ENCODE results near the gene PSMG4. TPM values are rescaled to one million over a fixed set of nuclear protein-coding genes. Genes with fewer than 3 reads are reported as not detected.

The PSMG4 gene
- total RNA-seq, 1 experiment from 2014 or later: 36.9 TPM

GRCh38 chr6:3261921-3262320, 3.2 kb downstream of the PSMG4 start:
- Histone ChIP-seq H3K9me3 (no peaks in the 10 kb centered on the region), H3K27me3 (no peaks in the 10 kb centered on the region), H3K36me3 (peaks cover 6% of the 10 kb centered on the region), H3K4me3 (no peak overlapping the region)
- DNase-seq: no peak

- Histone ChIP-seq H3K27me3 (no peaks in the 10 kb centered on the region), H3K9me3 (no peaks in the 10 kb centered on the region), H3K36me3 (peaks cover 6% of the 10 kb centered on the region), H3K4me3 (no peak overlapping the region)
- no peak for DNase-seq
Observed at GRCh38 chr6:3263096-3263495, 4.3 kb downstream of the PSMG4 start.

GRCh38 chr6:3264356-3264755, 5.6 kb downstream of the PSMG4 start:
- H3K27me3 ChIP-seq: no peaks in the 10 kb centered on the region
- H3K4me3 ChIP-seq: no peak overlapping the region
- H3K9me3 ChIP-seq: no peaks in the 10 kb centered on the region
- H3K36me3 ChIP-seq: peaks cover 11% of the 10 kb centered on the region
- no peak for DNase-seq

GRCh38 chr6:3265671-3266070, 6.9 kb downstream of the PSMG4 start:
- no peaks in the 10 kb centered on the region for H3K9me3 ChIP-seq
- peaks cover 12% of the 10 kb centered on the region for H3K36me3 ChIP-seq
- H3K4me3 ChIP-seq: no peak overlapping the region
- no peaks in the 10 kb centered on the region for H3K27me3 ChIP-seq
- no peak for DNase-seq

- Histone ChIP-seq H3K9me3 (no peaks in the 10 kb centered on the region), H3K4me3 (no peak overlapping the region), H3K36me3 (peaks cover 9% of the 10 kb centered on the region), H3K27me3 (no peaks in the 10 kb centered on the region)
- no peak for DNase-seq
Observed at GRCh38 chr6:3266170-3266569, 7.4 kb downstream of the PSMG4 start.

GRCh38 chr6:3267162-3267561, 8.4 kb downstream of the PSMG4 start:
- Histone ChIP-seq H3K27me3 (no peaks in the 10 kb centered on the region), H3K9me3 (no peaks in the 10 kb centered on the region), H3K36me3 (peaks cover 9% of the 10 kb centered on the region), H3K4me3 (no peak overlapping the region)
- no peak for DNase-seq

GRCh38 chr6:3268680-3269079, 9.9 kb downstream of the PSMG4 start:
- Histone ChIP-seq H3K9me3 (no peaks in the 10 kb centered on the region), H3K36me3 (peaks cover 9% of the 10 kb centered on the region), H3K4me3 (no peak overlapping the region), H3K27me3 (no peaks in the 10 kb centered on the region)
- no peak for DNase-seq

- Histone ChIP-seq H3K4me3 (no peak overlapping the region), H3K36me3 (peaks cover 6% of the 10 kb centered on the region), H3K27me3 (no peaks in the 10 kb centered on the region), H3K9me3 (no peaks in the 10 kb centered on the region)
- DNase-seq: no peak
Observed at GRCh38 chr6:3269281-3269975, 10.7 kb downstream of the PSMG4 start.

GRCh38 chr6:3270258-3270657, 11.5 kb downstream of the PSMG4 start:
- H3K36me3 ChIP-seq: peaks cover 6% of the 10 kb centered on the region
- no peak for DNase-seq
- H3K27me3 ChIP-seq: no peaks in the 10 kb centered on the region
- H3K4me3 ChIP-seq: no peak overlapping the region
- no peaks in the 10 kb centered on the region for H3K9me3 ChIP-seq

- Histone ChIP-seq H3K36me3 (peaks cover 6% of the 10 kb centered on the region), H3K9me3 (no peaks in the 10 kb centered on the region)
Observed at GRCh38 chr6:3271756-3272155, 13.0 kb downstream of the PSMG4 start.

GRCh38 chr6:3272911-3273547, 14.3 kb downstream of the PSMG4 start:
- no peaks in the 10 kb centered on the region for H3K27me3 ChIP-seq
- no peak for DNase-seq

More at GRCh38 chr6:3271756-3272155, 13.0 kb downstream of the PSMG4 start:
- DNase-seq: no peak
- no peak overlapping the region for H3K4me3 ChIP-seq
- H3K27me3 ChIP-seq: no peaks in the 10 kb centered on the region

GRCh38 chr6:3273707-3274521, 15.2 kb downstream of the PSMG4 start:
- H3K9me3 ChIP-seq: no peaks in the 10 kb centered on the region

More at GRCh38 chr6:3272911-3273547, 14.3 kb downstream of the PSMG4 start:
- no peaks in the 10 kb centered on the region for H3K9me3 ChIP-seq
- peaks cover 6% of the 10 kb centered on the region for H3K36me3 ChIP-seq
- no peak overlapping the region for H3K4me3 ChIP-seq

GRCh38 chr6:3276174-3277167, 17.7 kb downstream of the PSMG4 start:
- Histone ChIP-seq H3K36me3 (no peaks in the 10 kb centered on the region), H3K27me3 (no peaks in the 10 kb centered on the region), H3K9me3 (no peaks in the 10 kb centered on the region), H3K4me3 (no peak overlapping the region)
- DNase-seq: no peak

More at GRCh38 chr6:3273707-3274521, 15.2 kb downstream of the PSMG4 start:
- no peaks in the 10 kb centered on the region for H3K27me3 ChIP-seq
- peaks cover 6% of the 10 kb centered on the region for H3K36me3 ChIP-seq
- DNase-seq: no peak
- no peak overlapping the region for H3K4me3 ChIP-seq

- no peaks in the 10 kb centered on the region for H3K9me3 ChIP-seq
- DNase-seq: no peak
- H3K27me3 ChIP-seq: no peaks in the 10 kb centered on the region
- H3K4me3 ChIP-seq: no peak overlapping the region
- H3K36me3 ChIP-seq: no peaks in the 10 kb centered on the region
Observed at GRCh38 chr6:3277251-3277650, 18.5 kb downstream of the PSMG4 start.

- no peaks in the 10 kb centered on the region for H3K27me3 ChIP-seq
- H3K36me3 ChIP-seq: no peaks in the 10 kb centered on the region
- H3K9me3 ChIP-seq: no peaks in the 10 kb centered on the region
- no peak overlapping the region for H3K4me3 ChIP-seq
- DNase-seq: no peak
Observed at GRCh38 chr6:3277851-3278416, 19.2 kb downstream of the PSMG4 start.

GRCh38 chr6:3278691-3279090, 19.9 kb downstream of the PSMG4 start:
- Histone ChIP-seq H3K36me3 (no peaks in the 10 kb centered on the region), H3K4me3 (no peak overlapping the region), H3K9me3 (no peaks in the 10 kb centered on the region), H3K27me3 (no peaks in the 10 kb centered on the region)
- DNase-seq: no peak

Data from MG63 (cell line).